ENCODE measurements around the gene COQ8A.
"Not testable (repeated sequence)": the region's sequence is repeated elsewhere in the genome, so short reads cannot be mapped to it uniquely, and the experiment has no call there.

COQ8A gene

GRCh38 chr1:226989085-226989920, 49.2 kb downstream of the COQ8A start:
- Histone ChIP-seq H3K9me3 (ENCODE audit: low read length) (no peaks in the 10 kb centered on the region), H3K27me3 (ENCODE audit: control insufficient read depth in 1 of 2, insufficient read depth in 2 of 2, low read length in 2 of 2) (no peaks in the 10 kb centered on the region), H3K4me3 (ENCODE audit: low read depth in 1 of 2, low read length in 2 of 2) (no peak overlapping the region), H3K36me3 (ENCODE audit: insufficient read depth, low read length) (peaks cover 33% of the 10 kb centered on the region), H3K27ac (ENCODE audit: low read depth, low read length) (peak overlapping the region; percentile 73), H3K4me1 (ENCODE audit: insufficient read depth, low read length) (peaks cover 32% of the 10 kb centered on the region), H3K9ac (ENCODE audit: low read length) (peak overlapping the region; percentile 25)

DNA sequence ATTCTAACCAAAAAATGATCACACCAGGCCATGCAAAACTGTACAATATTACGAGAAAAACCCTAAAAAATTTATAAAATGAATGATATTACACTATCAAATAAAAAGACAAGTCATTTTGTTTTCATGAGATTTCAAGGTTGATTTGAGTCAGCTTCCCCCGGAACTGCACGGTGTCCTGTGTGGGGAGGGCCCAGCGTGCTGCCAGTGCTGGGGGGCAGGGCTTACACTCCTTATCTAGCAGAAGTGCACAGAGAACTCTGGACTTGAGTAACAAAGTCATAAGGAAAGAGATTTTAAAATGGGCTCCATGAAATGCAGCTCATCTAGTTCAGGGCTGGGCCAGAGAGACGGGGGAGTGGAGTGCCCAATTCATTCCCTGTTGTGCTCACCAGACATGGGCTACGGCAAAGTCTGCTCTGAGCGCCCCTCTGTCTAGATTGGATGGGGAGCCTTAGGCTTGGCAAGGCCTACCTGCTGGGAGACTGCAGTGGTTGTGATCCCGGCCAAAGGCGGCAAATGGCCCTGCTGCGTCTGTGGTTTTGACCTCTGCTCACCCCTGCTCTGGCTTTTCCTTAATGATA, 50.1 kb downstream of the COQ8A start:
- Histone ChIP-seq H3K9ac (ENCODE audit: low read length) (no peak overlapping the region), H3K27ac (ENCODE audit: low read depth, low read length) (peak overlapping the region; percentile 73), H3K9me3 (ENCODE audit: low read length) (no peaks in the 10 kb centered on the region), H3K36me3 (ENCODE audit: insufficient read depth, low read length) (peaks cover 25% of the 10 kb centered on the region), H3K27me3 (ENCODE audit: control insufficient read depth in 1 of 2, insufficient read depth in 2 of 2, low read length in 2 of 2) (no peaks in the 10 kb centered on the region), H3K4me3 (ENCODE audit: low read depth in 1 of 2, low read length in 2 of 2) (no peak overlapping the region), H3K4me1 (ENCODE audit: insufficient read depth, low read length) (peaks cover 32% of the 10 kb centered on the region)

DNA sequence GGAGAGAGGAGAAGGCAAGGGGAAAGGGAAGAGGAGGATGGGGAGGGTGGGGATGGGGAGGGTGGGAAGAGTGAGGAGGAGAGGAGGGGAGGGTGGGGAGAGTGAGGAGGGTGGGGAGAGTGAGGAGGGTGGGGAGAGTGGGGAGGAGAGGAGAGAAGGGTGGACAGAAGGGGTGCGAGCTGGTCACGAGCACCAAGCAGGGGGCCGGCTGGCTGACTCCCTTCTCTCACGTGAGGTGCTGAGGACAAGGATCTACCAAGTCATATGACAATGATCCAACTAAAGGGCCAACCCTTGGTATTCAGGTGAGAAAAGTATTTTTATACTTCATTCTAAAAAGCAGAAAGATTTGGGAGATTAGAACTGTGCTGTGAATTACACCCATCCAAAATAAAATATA, 51.8 kb downstream of the COQ8A start:
- Histone ChIP-seq H3K9me3 (ENCODE audit: low read length) (no peaks in the 10 kb centered on the region), H3K9ac (ENCODE audit: low read length) (no peak overlapping the region), H3K27ac (ENCODE audit: low read depth, low read length) (no peak overlapping the region), H3K36me3 (ENCODE audit: insufficient read depth, low read length) (peaks cover 13% of the 10 kb centered on the region), H3K27me3 (ENCODE audit: control insufficient read depth in 1 of 2, insufficient read depth in 2 of 2, low read length in 2 of 2) (no peaks in the 10 kb centered on the region), H3K4me3 (ENCODE audit: low read depth in 1 of 2, low read length in 2 of 2) (no peak overlapping the region), H3K4me1 (ENCODE audit: insufficient read depth, low read length) (peaks cover 32% of the 10 kb centered on the region)

- Histone ChIP-seq H3K36me3 (ENCODE audit: insufficient read depth, low read length) (peaks cover 7% of the 10 kb centered on the region), H3K27me3 (ENCODE audit: control insufficient read depth in 1 of 2, insufficient read depth in 2 of 2, low read length in 2 of 2) (no peaks in the 10 kb centered on the region), H3K4me3 (ENCODE audit: low read depth in 1 of 2, low read length in 2 of 2) (no peak overlapping the region), H3K9ac (ENCODE audit: low read length) (no peak overlapping the region), H3K4me1 (ENCODE audit: insufficient read depth, low read length) (peaks cover 18% of the 10 kb centered on the region), H3K9me3 (ENCODE audit: low read length) (no peaks in the 10 kb centered on the region), H3K27ac (ENCODE audit: low read depth, low read length) (no peak overlapping the region)
These were observed 53.9 kb downstream of the COQ8A start for GRCh38 chr1:226993814-226994585.

DNA sequence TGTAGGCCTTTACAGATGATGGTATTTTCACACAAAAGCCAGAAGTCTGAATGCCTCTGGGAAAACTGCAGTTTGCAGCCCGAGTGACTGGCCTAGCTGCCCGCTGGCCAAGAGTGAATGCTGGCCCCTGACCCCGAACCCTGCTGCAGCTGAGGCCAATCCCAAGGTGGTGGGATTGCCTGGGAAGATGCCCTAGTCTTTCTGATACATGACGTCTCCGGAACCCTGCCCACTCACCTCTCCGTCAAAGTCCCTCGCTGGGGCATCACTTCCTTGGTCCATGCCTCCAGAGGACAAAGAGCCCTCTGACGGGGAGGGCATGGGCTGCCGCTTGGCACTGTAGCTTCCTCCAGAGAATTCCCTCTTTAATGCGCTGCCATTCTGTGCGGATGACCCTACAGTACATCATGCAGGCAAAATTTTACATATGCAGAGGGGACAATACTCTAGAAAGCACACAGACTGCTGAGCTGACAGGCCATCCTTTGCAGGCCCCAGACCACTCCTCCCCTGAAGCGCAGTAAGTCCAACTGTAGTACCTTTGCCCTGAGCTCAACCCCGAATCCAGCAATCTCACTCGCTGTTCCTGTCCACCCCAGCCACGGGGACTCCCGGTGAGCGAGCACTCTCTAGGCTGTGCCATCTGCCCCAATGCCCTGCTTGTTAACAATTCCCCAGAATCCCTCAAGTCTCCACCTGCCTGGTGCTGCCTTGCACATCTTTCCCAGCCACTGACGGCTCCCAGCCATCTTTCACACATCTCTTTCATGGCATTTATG, 54.7 kb downstream of the COQ8A start:
- H3K9me3 ChIP-seq (ENCODE audit: low read length), result no peaks in the 10 kb centered on the region
- no peak overlapping the region for H3K4me3 ChIP-seq (ENCODE audit: low read depth in 1 of 2, low read length in 2 of 2)
- peaks cover 10% of the 10 kb centered on the region for H3K4me1 ChIP-seq (ENCODE audit: insufficient read depth, low read length)
- H3K9ac ChIP-seq (ENCODE audit: low read length), result no peak overlapping the region
- no peaks in the 10 kb centered on the region for H3K27me3 ChIP-seq (ENCODE audit: control insufficient read depth in 1 of 2, insufficient read depth in 2 of 2, low read length in 2 of 2)
- no peak overlapping the region for H3K27ac ChIP-seq (ENCODE audit: low read depth, low read length)
- peaks cover 7% of the 10 kb centered on the region for H3K36me3 ChIP-seq (ENCODE audit: insufficient read depth, low read length)

GRCh38 chr1:226995365-226996332, 55.6 kb downstream of the COQ8A start:
- H3K27me3 ChIP-seq (ENCODE audit: control insufficient read depth in 1 of 2, insufficient read depth in 2 of 2, low read length in 2 of 2), result no peaks in the 10 kb centered on the region
- H3K9me3 ChIP-seq (ENCODE audit: low read length), result no peaks in the 10 kb centered on the region
- no peak overlapping the region for H3K9ac ChIP-seq (ENCODE audit: low read length)
- H3K27ac ChIP-seq (ENCODE audit: low read depth, low read length), result no peak overlapping the region
- H3K4me1 ChIP-seq (ENCODE audit: insufficient read depth, low read length), result peaks cover 2% of the 10 kb centered on the region
- peaks cover 7% of the 10 kb centered on the region for H3K36me3 ChIP-seq (ENCODE audit: insufficient read depth, low read length)
- H3K4me3 ChIP-seq (ENCODE audit: low read depth in 1 of 2, low read length in 2 of 2), result no peak overlapping the region

DNA sequence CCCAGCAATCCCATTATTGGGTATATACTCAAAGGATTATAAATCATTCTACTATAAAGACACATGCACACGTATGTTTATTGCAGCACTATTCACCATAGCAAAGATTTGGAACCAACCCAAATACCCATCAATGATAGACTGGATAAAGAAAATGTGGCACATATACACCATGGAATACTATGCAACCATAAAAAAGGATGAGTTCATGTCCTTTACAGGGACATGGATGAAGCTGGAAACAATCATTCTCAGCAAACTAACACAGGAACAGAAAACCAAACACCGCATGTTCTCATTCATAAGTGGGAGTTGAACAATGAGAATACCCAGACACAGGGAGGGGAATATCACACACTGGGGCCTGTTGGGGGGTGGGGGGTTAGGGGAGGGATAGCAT, 59.5 kb downstream of the COQ8A start:
- not testable (repeated sequence) for H3K9me3 ChIP-seq (ENCODE audit: low read length); H3K4me1 ChIP-seq (ENCODE audit: insufficient read depth, low read length)
- peaks cover 21% of the 10 kb centered on the region for H3K36me3 ChIP-seq (ENCODE audit: insufficient read depth, low read length)

GRCh38 chr1:227002531-227003049, 62.5 kb downstream of the COQ8A start:
- H3K36me3 ChIP-seq (ENCODE audit: insufficient read depth, low read length), result peaks cover 28% of the 10 kb centered on the region
- H3K27ac ChIP-seq (ENCODE audit: low read depth, low read length), result no peak overlapping the region
- H3K4me3 ChIP-seq (ENCODE audit: low read depth in 1 of 2, low read length in 2 of 2), result no peak overlapping the region
- no peaks in the 10 kb centered on the region for H3K9me3 ChIP-seq (ENCODE audit: low read length)
- H3K27me3 ChIP-seq (ENCODE audit: control insufficient read depth in 1 of 2, insufficient read depth in 2 of 2, low read length in 2 of 2), result no peaks in the 10 kb centered on the region
- H3K4me1 ChIP-seq (ENCODE audit: insufficient read depth, low read length), result no peaks in the 10 kb centered on the region
- no peak overlapping the region for H3K9ac ChIP-seq (ENCODE audit: low read length)

More for the DNA sequence above, 59.5 kb downstream of the COQ8A start:
- H3K9ac ChIP-seq (ENCODE audit: low read length); H3K27ac ChIP-seq (ENCODE audit: low read depth, low read length); H3K27me3 ChIP-seq (ENCODE audit: control insufficient read depth in 1 of 2, insufficient read depth in 2 of 2, low read length in 2 of 2); H3K4me3 ChIP-seq (ENCODE audit: low read depth in 1 of 2, low read length in 2 of 2): not testable (repeated sequence)

DNA sequence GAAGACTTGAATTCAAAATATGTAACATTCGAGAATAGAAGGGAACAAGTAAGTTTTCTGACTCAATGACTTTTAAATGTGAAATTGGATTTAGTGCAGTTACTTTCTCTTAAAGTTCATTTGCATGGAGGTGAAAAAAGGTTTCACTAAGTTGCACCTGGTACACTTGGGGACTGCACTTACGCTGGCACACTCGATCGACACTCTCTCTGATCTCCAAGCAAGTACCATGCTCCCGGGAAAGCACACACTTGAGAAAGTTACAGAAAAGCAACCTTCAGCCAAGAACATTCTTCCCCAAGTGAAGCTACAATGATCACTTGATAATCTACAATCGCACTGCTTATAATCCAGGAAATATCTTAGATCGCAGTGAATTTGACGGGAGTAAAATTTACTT, 63.1 kb downstream of the COQ8A start:
- Histone ChIP-seq H3K4me3 (ENCODE audit: low read depth in 1 of 2, low read length in 2 of 2) (no peak overlapping the region), H3K36me3 (ENCODE audit: insufficient read depth, low read length) (peaks cover 28% of the 10 kb centered on the region), H3K4me1 (ENCODE audit: insufficient read depth, low read length) (no peaks in the 10 kb centered on the region), H3K9ac (ENCODE audit: low read length) (no peak overlapping the region), H3K27me3 (ENCODE audit: control insufficient read depth in 1 of 2, insufficient read depth in 2 of 2, low read length in 2 of 2) (no peaks in the 10 kb centered on the region), H3K27ac (ENCODE audit: low read depth, low read length) (no peak overlapping the region), H3K9me3 (ENCODE audit: low read length) (no peaks in the 10 kb centered on the region)

- Histone ChIP-seq H3K9me3 (ENCODE audit: low read length) (no peaks in the 10 kb centered on the region), H3K27ac (ENCODE audit: low read depth, low read length) (no peak overlapping the region), H3K4me1 (ENCODE audit: insufficient read depth, low read length) (no peaks in the 10 kb centered on the region), H3K9ac (ENCODE audit: low read length) (no peak overlapping the region), H3K36me3 (ENCODE audit: insufficient read depth, low read length) (peaks cover 28% of the 10 kb centered on the region), H3K4me3 (ENCODE audit: low read depth in 1 of 2, low read length in 2 of 2) (no peak overlapping the region), H3K27me3 (ENCODE audit: control insufficient read depth in 1 of 2, insufficient read depth in 2 of 2, low read length in 2 of 2) (no peaks in the 10 kb centered on the region)
These were observed 64.7 kb downstream of the COQ8A start for GRCh38 chr1:227004796-227005195.
